Nephron progenitor cell (in vitro differentiated cells): Measurements from ENCODE around the gene MYO9A.

Source experiments
- DNase-seq: peaks from one replicate; pipeline ENCODE4 v3.0.0; 2021
- H3K27ac Mint-ChIP-seq: 2 replicates; pipeline ENCODE4 v1.8.0; 2021; ENCODE audit warnings: mild to moderate bottlenecking, moderate library complexity, mixed read lengths
- H3K27me3 Mint-ChIP-seq: 2 replicates; pipeline ENCODE4 v1.8.0; 2021; ENCODE audit warnings: mild to moderate bottlenecking, low read depth, mixed read lengths; ENCODE audit not compliant: poor library complexity
- H3K36me3 Mint-ChIP-seq: 2 replicates; pipeline ENCODE4 v1.8.0; 2021; ENCODE audit warnings: low read depth, mixed read lengths
- H3K4me1 Mint-ChIP-seq: 2 replicates; pipeline ENCODE4 v1.8.0; 2021; ENCODE audit warnings: mixed read lengths
- H3K4me3 Mint-ChIP-seq: 2 replicates; pipeline ENCODE4 v1.8.0; 2021; ENCODE audit warnings: mild to moderate bottlenecking, moderate library complexity, mixed read lengths
- H3K9me3 Mint-ChIP-seq: 2 replicates; pipeline ENCODE4 v1.8.0; 2021; ENCODE audit warnings: mild to moderate bottlenecking, moderate library complexity, mixed read lengths
- CTCF ChIP-seq: fragments of 200-600 bp; sonication (generic); IDR thresholded peaks from 2 replicates; pipeline ENCODE4 v1.5.0; 2021; ENCODE audit warnings: antibody characterized with exemption

MYO9A gene

GRCh38 chr15:72141171-72142084 lies 23.5 kb upstream of the MYO9A start:
- Mint-ChIP-seq H3K4me1 (peaks cover 30% of the 10 kb centered on the region), H3K27ac (peak overlapping the region; percentile 15), H3K9me3 (no peaks in the 10 kb centered on the region), H3K27me3 (peaks cover 4% of the 10 kb centered on the region), H3K36me3 (peaks cover 10% of the 10 kb centered on the region), H3K4me3 (no peak overlapping the region)
- no peak for TF ChIP-seq CTCF
- no peak for DNase-seq

GRCh38 chr15:72140088-72140487 lies 22.1 kb upstream of the MYO9A start:
- no peaks in the 10 kb centered on the region for H3K9me3 Mint-ChIP-seq
- no peak for DNase-seq
- no peak overlapping the region for H3K4me3 Mint-ChIP-seq
- peaks cover 3% of the 10 kb centered on the region for H3K27me3 Mint-ChIP-seq
- TF ChIP-seq CTCF, result no peak
- H3K4me1 Mint-ChIP-seq, result peaks cover 33% of the 10 kb centered on the region
- H3K27ac Mint-ChIP-seq, result no peak overlapping the region
- peaks cover 10% of the 10 kb centered on the region for H3K36me3 Mint-ChIP-seq

- Mint-ChIP-seq H3K4me1 (peaks cover 33% of the 10 kb centered on the region), H3K27ac (peak overlapping the region; percentile 70), H3K36me3 (peaks cover 10% of the 10 kb centered on the region), H3K4me3 (no peak overlapping the region), H3K27me3 (no peaks in the 10 kb centered on the region), H3K9me3 (no peaks in the 10 kb centered on the region)
- TF ChIP-seq CTCF, result no peak
- DNase-seq, result no peak
Observed at GRCh38 chr15:72139667-72140066, 21.7 kb upstream of the MYO9A start.

GRCh38 chr15:72136170-72137051 lies 18.5 kb upstream of the MYO9A start:
- H3K27ac Mint-ChIP-seq, result no peak overlapping the region
- H3K9me3 Mint-ChIP-seq, result no peaks in the 10 kb centered on the region
- no peak for DNase-seq
- peaks cover 34% of the 10 kb centered on the region for H3K4me1 Mint-ChIP-seq
- H3K4me3 Mint-ChIP-seq, result no peak overlapping the region
- TF ChIP-seq CTCF, result no peak
- H3K36me3 Mint-ChIP-seq, result peaks cover 10% of the 10 kb centered on the region
- peaks cover 3% of the 10 kb centered on the region for H3K27me3 Mint-ChIP-seq

GRCh38 chr15:72135719-72136118 lies 17.8 kb upstream of the MYO9A start:
- H3K4me1 Mint-ChIP-seq, result peaks cover 27% of the 10 kb centered on the region
- no peak for DNase-seq
- peaks cover 3% of the 10 kb centered on the region for H3K27me3 Mint-ChIP-seq
- H3K9me3 Mint-ChIP-seq, result no peaks in the 10 kb centered on the region
- no peak overlapping the region for H3K4me3 Mint-ChIP-seq
- no peak overlapping the region for H3K27ac Mint-ChIP-seq
- H3K36me3 Mint-ChIP-seq, result peaks cover 10% of the 10 kb centered on the region
- TF ChIP-seq CTCF, result no peak
